Skeletal muscle tissue (tissue), 4 donors: ENCODE data around the gene CASS4. TPM values are rescaled to one million over a fixed set of nuclear protein-coding genes. Genes with fewer than 3 reads are reported as not detected.
A peak's percentile ranks its signal among the peaks of the same experiment; 100 is the strongest.

Experiments
- H3K27ac ChIP-seq: one replicate; pipeline ENCODE4 v1.7.0; 2013; ENCODE audit warnings: mild to moderate bottlenecking, low read depth, low read length, inconsistent platforms
- H3K27me3 ChIP-seq, 3 donors: one replicate each; pipeline ENCODE4 v1.7.0; 2013; ENCODE audit warnings: low read length in 3 of 3; ENCODE audit not compliant: control insufficient read depth in 3 of 3, insufficient read depth in 3 of 3
- H3K36me3 ChIP-seq, 3 donors: one replicate each; pipeline ENCODE4 v1.7.0; 2013; ENCODE audit warnings: low read length in 3 of 3; ENCODE audit not compliant: control insufficient read depth in 3 of 3, insufficient read depth in 3 of 3
- H3K4me1 ChIP-seq, 3 donors: one replicate each; pipeline ENCODE4 v1.7.0; 2013; ENCODE audit warnings: low read length in 3 of 3, mild to moderate bottlenecking in 3 of 3; ENCODE audit not compliant: control insufficient read depth in 3 of 3, insufficient read depth in 3 of 3
- H3K4me3 ChIP-seq, 3 donors: one replicate each; pipeline ENCODE4 v1.7.0; 2013; ENCODE audit warnings: low read length in 3 of 3
- H3K9ac ChIP-seq, 3 donors: one replicate each; pipeline ENCODE4 v1.7.0; 2013; ENCODE audit warnings: low read length in 3 of 3, mild to moderate bottlenecking in 3 of 3, moderate library complexity in 2 of 3, low read depth in 1 of 3
- H3K9me3 ChIP-seq, 3 donors: one replicate each; pipeline ENCODE4 v1.7.0; 2013; ENCODE audit warnings: low read length in 3 of 3; ENCODE audit not compliant: control insufficient read depth in 3 of 3
- total RNA-seq: library from RNA; depleted of rRNA; stranded (reverse); fragments of >200 nt; gene quantifications from one replicate; pipeline ENCODE4 v1.2.3, GENCODE V29; 2014
- donor health status: Osteomylitis.

Gene CASS4
- total RNA-seq, 1 donor from 2014 or later: 3.7 TPM

GRCh38 chr20:56438284-56438683, 26.2 kb downstream of the CASS4 start:
- Histone ChIP-seq H3K27ac (no peak overlapping the region), H3K9ac (no peak overlapping the region), H3K4me1 (peaks cover 0 to 2% (median 2%) of the 10 kb centered on the region in 3 donors), H3K9me3 (no peaks in the 10 kb centered on the region), H3K36me3 (no peaks in the 10 kb centered on the region), H3K4me3 (no peak overlapping the region), H3K27me3 (peaks cover 0 to under 1% (median 0%) of the 10 kb centered on the region in 3 donors)

- no peaks in the 10 kb centered on the region for H3K9me3 ChIP-seq
- no peak overlapping the region for H3K9ac ChIP-seq
- peaks cover 0 to 2% (median 2%) of the 10 kb centered on the region in 3 donors for H3K4me1 ChIP-seq
- peaks cover 0 to 11% (median 2%) of the 10 kb centered on the region in 3 donors for H3K27me3 ChIP-seq
- H3K36me3 ChIP-seq: no peaks in the 10 kb centered on the region
- H3K27ac ChIP-seq: peak overlapping the region; percentile 25
- no peak overlapping the region for H3K4me3 ChIP-seq
Observed at GRCh38 chr20:56439771-56440291, 27.8 kb downstream of the CASS4 start.

DNA sequence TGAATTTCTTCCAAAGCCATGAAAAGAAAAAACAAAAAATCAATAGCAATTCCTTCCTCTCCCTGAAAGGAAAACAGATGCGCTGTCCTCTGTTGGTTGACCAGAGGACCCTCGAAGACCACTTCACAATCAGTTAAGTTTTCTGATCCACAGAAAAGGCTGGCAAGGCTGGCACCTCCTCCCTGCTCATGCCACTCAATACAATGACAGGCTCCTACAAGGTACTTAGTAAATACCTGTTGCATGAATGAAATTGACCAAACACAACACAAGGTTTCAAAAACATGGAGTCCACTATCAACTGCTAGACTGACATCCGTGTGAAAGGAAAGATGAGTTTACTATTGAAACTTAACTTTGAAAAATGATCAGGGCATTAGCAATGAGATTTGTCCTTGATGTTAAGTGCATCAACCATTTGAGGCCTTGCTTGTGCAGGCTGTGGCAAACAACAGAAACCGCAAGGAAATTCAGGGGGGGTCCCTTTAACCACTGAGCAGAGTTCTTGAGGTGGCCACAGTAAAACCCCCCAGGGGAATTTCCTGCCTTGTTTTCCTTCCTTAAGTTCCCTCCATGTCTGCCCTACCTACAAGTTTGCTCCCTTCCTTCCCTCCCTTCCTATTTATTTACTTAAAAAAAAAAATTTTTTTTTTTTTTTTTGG, 28.4 kb downstream of the CASS4 start:
- Histone ChIP-seq H3K4me1 (peaks cover 0 to 2% (median 2%) of the 10 kb centered on the region in 3 donors), H3K9ac (no peak overlapping the region), H3K36me3 (no peaks in the 10 kb centered on the region), H3K9me3 (no peaks in the 10 kb centered on the region), H3K27me3 (peaks cover 2 to 13% (median 3%) of the 10 kb centered on the region in 3 donors), H3K4me3 (no peak overlapping the region), H3K27ac (peak overlapping the region; percentile 25)

- peaks cover 2 to 13% (median 3%) of the 10 kb centered on the region in 3 donors for H3K27me3 ChIP-seq
- H3K27ac ChIP-seq: no peak overlapping the region
- H3K9ac ChIP-seq: no peak overlapping the region
- H3K36me3 ChIP-seq: no peaks in the 10 kb centered on the region
- no peak overlapping the region for H3K4me3 ChIP-seq
- peaks cover 0 to 2% (median 2%) of the 10 kb centered on the region in 3 donors for H3K4me1 ChIP-seq
- no peaks in the 10 kb centered on the region for H3K9me3 ChIP-seq
Observed at GRCh38 chr20:56442389-56443365, 30.6 kb downstream of the CASS4 start.

GRCh38 chr20:56443654-56444540, 31.8 kb downstream of the CASS4 start:
- Histone ChIP-seq H3K4me3 (no peak overlapping the region), H3K27me3 (peaks cover 2 to 13% (median 3%) of the 10 kb centered on the region in 3 donors), H3K9me3 (no peaks in the 10 kb centered on the region), H3K4me1 (peaks cover 0 to 2% (median 2%) of the 10 kb centered on the region in 3 donors), H3K36me3 (no peaks in the 10 kb centered on the region), H3K9ac (no peak overlapping the region), H3K27ac (no peak overlapping the region)

DNA sequence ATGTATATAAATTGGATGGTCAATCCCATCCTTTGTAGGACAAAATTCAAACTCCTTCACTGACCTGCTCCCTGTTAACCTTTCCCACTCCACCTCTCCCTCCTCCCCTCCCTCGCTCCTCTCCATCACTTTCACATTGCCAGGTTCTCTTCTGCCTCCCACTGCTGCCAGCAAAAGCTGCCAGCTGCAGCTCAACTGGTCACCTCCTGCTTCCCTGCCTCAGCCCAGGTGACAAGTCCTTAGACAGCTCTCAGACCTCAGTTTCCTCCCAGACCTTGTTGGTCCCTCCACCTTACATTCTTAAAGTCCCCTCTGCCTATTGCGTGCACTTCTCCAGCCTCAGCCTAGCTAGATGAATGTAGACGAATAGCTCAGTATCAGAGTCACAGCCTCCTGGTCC, 33.1 kb downstream of the CASS4 start:
- Histone ChIP-seq H3K9ac (no peak overlapping the region), H3K36me3 (no peaks in the 10 kb centered on the region)

DNA sequence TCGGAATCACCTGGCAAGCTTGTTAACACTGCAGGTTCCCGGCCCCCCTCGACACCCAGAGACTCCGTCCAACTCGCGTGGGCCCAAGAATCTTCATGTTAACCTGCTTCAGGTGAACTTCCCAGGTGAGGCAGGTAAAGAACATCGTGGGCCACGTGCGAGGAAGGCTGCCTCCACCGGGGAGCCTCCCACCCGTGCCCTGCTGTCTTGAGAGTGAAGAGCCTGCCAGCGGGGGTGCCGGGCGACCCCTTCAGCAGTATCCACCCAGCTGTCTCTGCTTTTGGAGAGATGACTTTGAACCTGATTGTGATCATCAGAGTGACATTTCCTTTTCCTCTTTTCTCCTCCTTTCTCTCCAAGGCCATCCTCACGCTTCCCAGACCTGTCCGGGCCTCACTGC, 33.5 kb downstream of the CASS4 start:
- no peak overlapping the region for H3K27ac ChIP-seq
- H3K4me3 ChIP-seq: no peak overlapping the region
- H3K9me3 ChIP-seq: no peaks in the 10 kb centered on the region
- H3K4me1 ChIP-seq: no peaks in the 10 kb centered on the region
- H3K36me3 ChIP-seq: no peaks in the 10 kb centered on the region
- no peak overlapping the region for H3K9ac ChIP-seq
- H3K27me3 ChIP-seq: peaks cover 2 to 13% (median 3%) of the 10 kb centered on the region in 3 donors

More for the DNA sequence above, 33.1 kb downstream of the CASS4 start:
- no peaks in the 10 kb centered on the region for H3K4me1 ChIP-seq
- H3K27ac ChIP-seq: no peak overlapping the region
- peaks cover 2 to 13% (median 3%) of the 10 kb centered on the region in 3 donors for H3K27me3 ChIP-seq
- H3K9me3 ChIP-seq: no peaks in the 10 kb centered on the region
- no peak overlapping the region for H3K4me3 ChIP-seq

- Histone ChIP-seq H3K36me3 (no peaks in the 10 kb centered on the region), H3K9ac (no peak overlapping the region), H3K4me3 (no peak overlapping the region), H3K4me1 (no peaks in the 10 kb centered on the region), H3K27me3 (peaks cover 2 to 13% (median 3%) of the 10 kb centered on the region in 3 donors), H3K9me3 (no peaks in the 10 kb centered on the region), H3K27ac (no peak overlapping the region)
Observed at GRCh38 chr20:56447227-56447626, 35.2 kb downstream of the CASS4 start.

DNA sequence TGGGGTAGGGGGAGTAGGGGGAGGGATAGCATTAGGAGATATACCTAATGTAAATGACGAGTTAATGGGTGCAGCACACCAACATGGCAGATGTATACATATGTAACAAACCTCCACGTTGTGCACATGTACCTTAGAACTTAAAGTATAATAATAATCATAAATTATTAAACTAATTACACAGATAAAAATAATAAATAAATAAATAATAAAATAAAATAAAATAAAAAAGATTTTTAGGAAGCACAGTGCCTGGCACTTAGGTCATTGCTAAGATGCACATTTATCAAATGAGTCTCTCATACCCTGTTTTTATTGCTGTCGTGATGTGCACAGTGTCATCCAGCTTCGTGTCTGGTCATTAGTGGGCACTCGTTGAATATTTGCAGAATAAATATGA, 37.4 kb downstream of the CASS4 start:
- H3K9ac ChIP-seq: no peak overlapping the region
- H3K36me3 ChIP-seq: no peaks in the 10 kb centered on the region
- H3K9me3 ChIP-seq: no peaks in the 10 kb centered on the region
- no peaks in the 10 kb centered on the region for H3K4me1 ChIP-seq
- peaks cover 2 to 3% (median 3%) of the 10 kb centered on the region in 3 donors for H3K27me3 ChIP-seq
- H3K27ac ChIP-seq: no peak overlapping the region
- no peak overlapping the region for H3K4me3 ChIP-seq
